ENCODE data around the gene MRAP. TPM values are rescaled to one million over a fixed set of nuclear protein-coding genes. Genes with fewer than 3 reads are reported as not detected.

Gene MRAP
- total RNA-seq, 1 experiment from 2014 or later: not detected

DNA sequence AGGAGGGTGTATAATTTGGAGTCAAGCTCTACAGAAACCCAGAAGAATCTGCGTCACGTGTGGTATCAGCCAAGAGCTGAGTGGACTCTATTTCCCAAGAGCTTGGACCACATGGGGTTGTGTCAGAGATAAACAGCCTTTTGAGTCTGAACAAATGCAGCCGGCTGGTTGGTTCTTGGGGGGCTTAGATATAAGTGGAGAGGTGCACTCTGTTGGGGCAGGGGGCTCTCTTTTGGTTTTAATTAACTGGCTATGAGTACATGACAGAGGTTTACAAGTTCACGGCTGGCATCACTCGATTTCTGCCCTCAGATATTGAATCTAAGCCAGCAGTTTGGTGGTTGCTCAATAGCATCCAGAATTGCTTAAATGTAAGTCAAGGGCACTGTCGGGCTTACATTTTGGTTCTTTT is 501 bp upstream of the MRAP start:
- TF ChIP-seq, protein P1, sequence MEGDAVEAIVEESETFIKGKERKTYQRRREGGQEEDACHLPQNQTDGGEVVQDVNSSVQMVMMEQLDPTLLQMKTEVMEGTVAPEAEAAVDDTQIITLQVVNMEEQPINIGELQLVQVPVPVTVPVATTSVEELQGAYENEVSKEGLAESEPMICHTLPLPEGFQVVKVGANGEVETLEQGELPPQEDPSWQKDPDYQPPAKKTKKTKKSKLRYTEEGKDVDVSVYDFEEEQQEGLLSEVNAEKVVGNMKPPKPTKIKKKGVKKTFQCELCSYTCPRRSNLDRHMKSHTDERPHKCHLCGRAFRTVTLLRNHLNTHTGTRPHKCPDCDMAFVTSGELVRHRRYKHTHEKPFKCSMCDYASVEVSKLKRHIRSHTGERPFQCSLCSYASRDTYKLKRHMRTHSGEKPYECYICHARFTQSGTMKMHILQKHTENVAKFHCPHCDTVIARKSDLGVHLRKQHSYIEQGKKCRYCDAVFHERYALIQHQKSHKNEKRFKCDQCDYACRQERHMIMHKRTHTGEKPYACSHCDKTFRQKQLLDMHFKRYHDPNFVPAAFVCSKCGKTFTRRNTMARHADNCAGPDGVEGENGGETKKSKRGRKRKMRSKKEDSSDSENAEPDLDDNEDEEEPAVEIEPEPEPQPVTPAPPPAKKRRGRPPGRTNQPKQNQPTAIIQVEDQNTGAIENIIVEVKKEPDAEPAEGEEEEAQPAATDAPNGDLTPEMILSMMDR (IDR thresholded peaks at IDR 0.05; ENCODE audit: unreplicated experiment): no peak
- DNase-seq: no peak
- no peaks in the 10 kb centered on the region for H3K4me1 Mint-ChIP-seq (ENCODE audit: low read depth, unreplicated experiment)
- no peaks in the 10 kb centered on the region for H3K9me3 Mint-ChIP-seq (ENCODE audit: low read depth, unreplicated experiment)
- no peak overlapping the region for H3K4me3 Mint-ChIP-seq (ENCODE audit: low read depth, unreplicated experiment)
- CTCF ChIA-PET: no interaction called here
- intact Hi-C loops (cut with micrococcal nuclease; ENCODE audit: unreplicated experiment): no loop called here
- no peaks in the 10 kb centered on the region for H3K27me3 Mint-ChIP-seq (ENCODE audit: unreplicated experiment)
- BruUV-seq (replicated peaks): no TSS peak
- H3K27ac Mint-ChIP-seq (ENCODE audit: unreplicated experiment): no peak overlapping the region
- H3K36me3 Mint-ChIP-seq (ENCODE audit: insufficient read depth, unreplicated experiment): no peaks in the 10 kb centered on the region

DNA sequence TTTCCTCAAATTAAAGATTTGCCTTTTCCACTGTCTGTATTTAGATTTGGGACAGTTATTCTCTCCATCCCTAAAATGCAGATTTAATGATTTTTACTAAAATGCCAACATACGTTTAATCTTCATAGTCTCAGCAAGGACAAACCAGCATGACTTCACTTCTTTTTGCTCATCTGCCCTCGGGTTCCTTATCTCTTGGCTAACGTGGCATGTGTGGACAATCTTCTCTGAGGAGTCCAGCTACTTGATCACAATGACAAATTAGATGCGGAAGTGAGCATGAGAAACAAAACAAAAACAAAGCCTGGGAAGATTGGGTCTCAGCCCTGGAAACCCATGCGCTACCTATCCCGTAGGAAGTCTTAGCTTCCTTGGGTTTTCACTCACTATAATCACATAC is 1.0 kb downstream of the MRAP start:
- no peak overlapping the region for H3K4me3 Mint-ChIP-seq (ENCODE audit: low read depth, unreplicated experiment)
- H3K27ac Mint-ChIP-seq (ENCODE audit: unreplicated experiment): no peak overlapping the region
- intact Hi-C loops (cut with micrococcal nuclease; ENCODE audit: unreplicated experiment): no loop called here
- no peaks in the 10 kb centered on the region for H3K27me3 Mint-ChIP-seq (ENCODE audit: unreplicated experiment)
- CTCF ChIA-PET: no interaction called here
- DNase-seq: no peak
- TF ChIP-seq, protein P1 (IDR thresholded peaks at IDR 0.05; ENCODE audit: unreplicated experiment): no peak
- H3K9me3 Mint-ChIP-seq (ENCODE audit: low read depth, unreplicated experiment): no peaks in the 10 kb centered on the region
- H3K36me3 Mint-ChIP-seq (ENCODE audit: insufficient read depth, unreplicated experiment): no peaks in the 10 kb centered on the region
- no TSS peak for BruUV-seq (replicated peaks)
- H3K4me1 Mint-ChIP-seq (ENCODE audit: low read depth, unreplicated experiment): no peaks in the 10 kb centered on the region

DNA sequence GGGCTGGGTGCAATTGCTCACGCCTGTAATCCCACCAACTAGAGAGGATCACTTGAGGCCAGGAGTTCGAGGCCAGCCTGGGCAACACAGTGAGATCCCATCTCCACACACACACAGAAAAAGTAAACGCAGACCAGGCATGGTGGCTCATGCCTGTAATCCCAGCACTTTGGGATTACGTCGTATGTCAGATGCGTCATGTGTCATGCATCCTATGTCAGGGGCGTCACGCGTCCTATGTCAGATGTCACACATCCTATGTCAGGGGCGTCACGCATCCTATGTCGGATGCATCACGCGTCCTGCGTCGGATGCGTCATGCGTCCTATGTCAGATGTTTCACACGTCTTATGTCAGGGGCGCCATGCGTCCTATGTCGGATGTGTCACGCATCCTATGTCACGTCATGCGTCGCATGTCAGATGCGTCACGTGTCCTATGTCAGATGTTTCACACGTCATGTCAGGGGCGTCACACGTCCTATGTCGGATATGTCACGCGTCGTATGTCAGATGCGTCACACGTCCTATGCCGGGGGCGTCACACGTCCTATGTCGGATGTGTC is 1.5 kb downstream of the MRAP start:
- intact Hi-C loops (cut with micrococcal nuclease; ENCODE audit: unreplicated experiment): no loop called here
- BruUV-seq (replicated peaks): no TSS peak
- Mint-ChIP-seq H3K4me1 (ENCODE audit: low read depth, unreplicated experiment) (no peaks in the 10 kb centered on the region), H3K27ac (ENCODE audit: unreplicated experiment) (no peak overlapping the region), H3K9me3 (ENCODE audit: low read depth, unreplicated experiment) (no peaks in the 10 kb centered on the region), H3K36me3 (ENCODE audit: insufficient read depth, unreplicated experiment) (no peaks in the 10 kb centered on the region), H3K4me3 (ENCODE audit: low read depth, unreplicated experiment) (no peak overlapping the region), H3K27me3 (ENCODE audit: unreplicated experiment) (no peaks in the 10 kb centered on the region)
- TF ChIP-seq, protein P1 (IDR thresholded peaks at IDR 0.05; ENCODE audit: unreplicated experiment): no peak
- CTCF ChIA-PET: no interaction called here
- DNase-seq: no peak

DNA sequence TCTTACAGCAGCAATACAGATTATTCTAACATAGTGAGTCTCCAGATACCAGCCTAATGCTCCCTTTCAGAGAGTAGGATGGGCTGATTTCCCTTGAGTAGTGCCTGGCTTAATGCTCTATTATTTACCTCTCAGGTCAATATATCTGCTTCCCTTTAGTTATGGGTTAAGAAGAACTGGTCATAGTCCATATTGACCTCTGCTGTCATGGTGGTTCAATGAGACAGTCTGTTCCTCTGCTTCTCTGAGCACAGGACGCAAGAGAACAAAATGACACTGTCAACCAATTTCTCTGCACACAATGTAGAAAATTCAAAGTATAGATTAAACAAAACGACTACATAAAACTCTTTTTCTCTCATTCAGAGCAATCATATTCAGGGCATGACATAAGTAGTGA is 2.9 kb downstream of the MRAP start:
- no TSS peak for BruUV-seq (replicated peaks)
- H3K27ac Mint-ChIP-seq (ENCODE audit: unreplicated experiment): no peak overlapping the region
- no peak for DNase-seq
- CTCF ChIA-PET: no interaction called here
- H3K4me1 Mint-ChIP-seq (ENCODE audit: low read depth, unreplicated experiment): no peaks in the 10 kb centered on the region
- no peak overlapping the region for H3K4me3 Mint-ChIP-seq (ENCODE audit: low read depth, unreplicated experiment)
- H3K9me3 Mint-ChIP-seq (ENCODE audit: low read depth, unreplicated experiment): no peaks in the 10 kb centered on the region
- H3K27me3 Mint-ChIP-seq (ENCODE audit: unreplicated experiment): no peaks in the 10 kb centered on the region
- no peaks in the 10 kb centered on the region for H3K36me3 Mint-ChIP-seq (ENCODE audit: insufficient read depth, unreplicated experiment)
- intact Hi-C loops (cut with micrococcal nuclease; ENCODE audit: unreplicated experiment): no loop called here
- TF ChIP-seq, protein P1 (IDR thresholded peaks at IDR 0.05; ENCODE audit: unreplicated experiment): no peak
